ENCODE measurements around the gene BSX.
A peak's percentile ranks its signal among the peaks of the same experiment; 100 is the strongest.

- no peak for TF ChIP-seq YY1 (IDR thresholded peaks at IDR 0.05; ENCODE audit: insufficient read depth, insufficient read length)
- no peak for TF ChIP-seq ZNF274 (IDR thresholded peaks at IDR 0.05; ENCODE audit: low read depth, low read length)
- TF ChIP-seq SUZ12 (IDR thresholded peaks at IDR 0.05; ENCODE audit: extremely low read depth, insufficient read depth, insufficient read length): peak; percentile 67
Observed at GRCh38 chr11:122977470-122978298, 4.0 kb downstream of the BSX start.

All from NT2/D1 (cell line).